Measurements from ENCODE around the gene C1orf94.

C1orf94 gene

GRCh38 chr1:34176830-34177603, at the start of gene C1orf94:
C1orf94 (plus strand) TSS chr1:34176907; CDS start chr1:34177790, 883 bp downstream.
- DNase-seq (ENCODE audit: low read depth in 2 of 2): no peak

GRCh38 chr1:34127006-34128000, 49.4 kb upstream of the C1orf94 start:
- DNase-seq (ENCODE audit: low read depth in 2 of 2): no peak

GRCh38 chr1:34128186-34128889, 48.4 kb upstream of the C1orf94 start:
- DNase-seq (ENCODE audit: low read depth in 2 of 2): no peak

GRCh38 chr1:34129630-34130029, 47.1 kb upstream of the C1orf94 start:
- no peak for DNase-seq (ENCODE audit: low read depth in 2 of 2)

GRCh38 chr1:34130306-34130705, 46.4 kb upstream of the C1orf94 start:
- no peak for DNase-seq (ENCODE audit: low read depth in 2 of 2)

- DNase-seq (ENCODE audit: low read depth in 2 of 2): no peak
Measured at GRCh38 chr1:34131396-34132160, 45.1 kb upstream of the C1orf94 start.

- no peak for DNase-seq (ENCODE audit: low read depth in 2 of 2)
Measured at GRCh38 chr1:34132161-34132420, 44.6 kb upstream of the C1orf94 start.

- no peak for DNase-seq (ENCODE audit: low read depth in 2 of 2)
Measured at GRCh38 chr1:34137411-34137810, 39.3 kb upstream of the C1orf94 start.

- DNase-seq (ENCODE audit: low read depth in 2 of 2): no peak
Measured at GRCh38 chr1:34140011-34140676, 36.6 kb upstream of the C1orf94 start.

GRCh38 chr1:34143975-34144374, 32.7 kb upstream of the C1orf94 start:
- DNase-seq (ENCODE audit: low read depth in 2 of 2): no peak

- no peak for DNase-seq (ENCODE audit: low read depth in 2 of 2)
Measured at GRCh38 chr1:34144766-34145165, 31.9 kb upstream of the C1orf94 start.

- DNase-seq (ENCODE audit: low read depth in 2 of 2): no peak
Measured at GRCh38 chr1:34147301-34147700, 29.4 kb upstream of the C1orf94 start.

GRCh38 chr1:34149501-34149900, 27.2 kb upstream of the C1orf94 start:
- no peak for DNase-seq (ENCODE audit: low read depth in 2 of 2)

- DNase-seq (ENCODE audit: low read depth in 2 of 2): no peak
Measured at GRCh38 chr1:34153246-34153645, 23.5 kb upstream of the C1orf94 start.

- DNase-seq (ENCODE audit: low read depth in 2 of 2): no peak
Measured at GRCh38 chr1:34155860-34156259, 20.8 kb upstream of the C1orf94 start.

- DNase-seq (ENCODE audit: low read depth in 2 of 2): no peak
Measured at GRCh38 chr1:34156739-34157138, 20.0 kb upstream of the C1orf94 start.

GRCh38 chr1:34162852-34163766, 13.6 kb upstream of the C1orf94 start:
- no peak for DNase-seq (ENCODE audit: low read depth in 2 of 2)

GRCh38 chr1:34163792-34164731, 12.6 kb upstream of the C1orf94 start:
- no peak for DNase-seq (ENCODE audit: low read depth in 2 of 2)
